GM18909 (cell line): ENCODE data around the gene CLN5.

ENCODE experiments used
- ATAC-seq: cut with Tn5 transposase; IDR thresholded peaks from one replicate; pipeline ENCODE4 v1.9.1; 2021; ENCODE audit warnings: mild to moderate bottlenecking; ENCODE audit not compliant: unreplicated experiment, poor library complexity

The CLN5 gene

DNA sequence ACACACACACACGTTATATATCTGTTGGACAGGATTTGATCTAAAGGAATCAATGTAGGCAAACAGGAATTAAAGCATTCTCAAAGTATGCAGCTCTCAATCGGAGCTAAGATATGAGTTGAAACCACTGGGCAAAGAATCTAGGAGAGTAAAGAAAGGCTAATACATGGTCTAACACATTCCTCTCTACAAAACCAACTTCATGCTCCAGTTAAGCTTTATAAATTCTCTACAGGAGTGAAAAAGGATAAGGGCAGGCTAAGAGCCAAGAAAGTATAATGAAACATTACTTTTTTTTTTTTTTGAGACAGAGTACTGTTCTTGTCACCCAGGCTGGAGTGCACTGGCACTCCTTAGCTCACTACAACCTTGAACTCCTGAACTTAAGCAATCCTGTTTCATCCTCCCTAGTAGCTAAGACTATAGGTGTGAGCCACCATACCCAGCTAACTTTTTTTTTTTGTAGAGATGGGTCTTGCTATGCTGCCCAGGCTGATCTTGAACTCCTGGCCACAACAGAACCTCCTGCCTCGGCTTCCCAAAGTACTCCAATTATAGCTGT lies 24.5 kb downstream of the CLN5 start:
- ATAC-seq = no peak

DNA sequence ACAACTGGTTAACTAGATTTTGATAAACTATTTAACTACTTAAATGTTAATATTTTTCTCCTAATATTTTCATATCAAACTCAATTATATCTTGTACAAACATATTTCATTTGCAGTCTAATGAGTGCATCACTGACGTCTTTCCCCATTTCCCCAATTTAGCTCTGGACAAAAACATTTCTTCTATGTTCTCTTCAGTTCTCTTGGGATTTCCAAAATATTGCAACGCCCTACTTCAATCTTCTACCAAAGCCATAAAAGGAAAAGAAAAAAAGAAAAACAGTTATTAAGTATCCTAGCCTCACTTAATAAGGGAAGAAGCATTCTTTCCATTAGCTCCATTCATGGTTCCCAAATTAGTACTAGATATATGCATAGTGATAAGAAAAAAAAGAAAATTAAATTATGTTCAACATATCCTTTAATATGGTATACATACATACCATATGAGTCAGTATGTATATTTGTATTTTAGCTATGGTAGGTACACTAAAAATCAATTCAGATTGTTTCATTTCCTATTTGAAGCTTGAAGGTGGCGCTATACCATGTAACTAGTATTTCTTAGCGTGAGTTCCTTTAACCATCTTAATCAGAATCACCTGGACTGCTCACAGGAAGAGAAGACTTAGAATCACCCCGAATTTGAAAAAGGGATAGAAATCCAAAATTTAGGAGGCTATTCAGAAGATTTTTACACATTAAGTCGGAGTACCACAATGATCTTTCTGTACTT lies 25.2 kb downstream of the CLN5 start:
- no peak for ATAC-seq

GRCh38 chr13:77019756-77020155 lies 27.9 kb downstream of the CLN5 start:
- ATAC-seq = no peak

- no peak for ATAC-seq
These were observed 30.5 kb downstream of the CLN5 start for GRCh38 chr13:77022341-77022740.

- peak; percentile 63 for ATAC-seq
These were observed 34.5 kb downstream of the CLN5 start for GRCh38 chr13:77026255-77026860.

GRCh38 chr13:77026861-77027621 lies 35.2 kb downstream of the CLN5 start, which contains the start of gene FBXL3:
TSS of gene FBXL3 (minus strand) at chr13:77027159. CDS start at chr13:77021860, 5,299 bp downstream.
- peak; percentile 60 for ATAC-seq

- ATAC-seq = no peak
These were observed 36.3 kb downstream of the CLN5 start for GRCh38 chr13:77028202-77028601.

GRCh38 chr13:77029436-77029835 lies 37.6 kb downstream of the CLN5 start:
- no peak for ATAC-seq

GRCh38 chr13:77031656-77032243 lies 39.9 kb downstream of the CLN5 start:
- ATAC-seq = no peak

DNA sequence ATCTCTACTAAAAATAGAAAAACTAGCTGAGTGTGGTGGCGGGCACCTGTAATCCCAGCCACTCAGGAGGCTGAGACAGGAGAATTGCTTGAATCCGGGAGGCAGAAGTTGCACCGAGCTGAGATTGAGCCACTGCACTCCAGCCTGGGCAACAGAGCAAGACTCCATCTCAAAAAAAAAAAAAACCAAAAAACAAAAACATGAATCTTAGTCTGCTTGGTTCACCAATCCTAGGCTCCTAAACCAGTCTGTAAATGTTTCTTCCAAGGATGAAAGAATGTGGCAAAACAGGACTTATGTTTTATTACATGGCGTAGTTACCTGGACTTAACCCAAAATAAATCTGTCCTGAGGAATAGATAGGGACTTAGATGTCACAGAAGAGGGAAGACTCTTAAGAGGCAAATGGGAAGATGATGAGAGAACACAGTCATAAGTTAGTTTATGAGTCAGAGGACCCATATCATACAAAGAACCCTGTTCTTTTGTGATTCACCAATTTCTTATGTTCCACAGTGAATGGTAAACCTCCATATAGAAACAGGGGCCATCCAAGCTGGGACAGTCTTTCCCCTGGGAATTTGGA lies 41.9 kb downstream of the CLN5 start:
- ATAC-seq = no peak

GRCh38 chr13:77034881-77035280 lies 43.0 kb downstream of the CLN5 start:
- no peak for ATAC-seq

DNA sequence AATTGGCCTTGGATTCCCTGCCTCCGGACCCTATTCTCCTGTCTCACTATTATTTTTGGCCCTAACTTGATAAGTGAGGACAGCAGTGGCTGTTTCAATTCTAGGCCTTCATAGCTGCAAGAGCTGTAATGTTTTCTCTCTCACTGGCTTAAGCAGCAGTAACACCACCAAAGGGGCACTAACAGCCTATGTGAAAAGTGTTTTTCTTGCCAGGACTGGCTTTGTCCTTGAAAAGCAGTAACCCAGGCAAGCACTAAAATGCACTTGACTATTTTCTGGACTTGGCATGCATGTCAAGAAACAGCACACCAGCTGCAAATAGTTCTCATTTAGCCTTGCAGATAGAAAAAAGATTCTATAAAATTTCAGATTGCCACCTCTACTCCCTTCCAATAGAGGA lies 44.4 kb downstream of the CLN5 start:
- no peak for ATAC-seq

- ATAC-seq = no peak
These were observed 47.1 kb downstream of the CLN5 start for GRCh38 chr13:77038907-77039480.

DNA sequence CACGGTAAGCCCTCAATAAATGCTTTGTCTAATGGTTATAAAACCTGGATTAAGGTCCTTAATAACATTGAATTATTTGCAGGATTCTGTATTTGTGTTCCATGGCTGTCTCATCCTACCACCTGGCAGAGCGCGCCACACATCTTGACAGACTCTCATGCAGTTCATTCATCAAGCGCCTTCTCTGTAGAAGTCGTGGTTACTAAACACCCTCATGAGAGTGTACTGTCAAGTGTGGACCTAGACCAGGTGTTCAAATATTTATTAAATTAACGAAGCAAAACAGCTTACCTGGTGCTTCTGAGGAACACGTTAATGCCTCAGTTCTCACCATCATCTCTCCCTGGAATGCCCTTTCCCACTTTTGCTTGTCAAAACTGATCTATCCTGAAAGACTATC lies 48.2 kb downstream of the CLN5 start:
- ATAC-seq = no peak

DNA sequence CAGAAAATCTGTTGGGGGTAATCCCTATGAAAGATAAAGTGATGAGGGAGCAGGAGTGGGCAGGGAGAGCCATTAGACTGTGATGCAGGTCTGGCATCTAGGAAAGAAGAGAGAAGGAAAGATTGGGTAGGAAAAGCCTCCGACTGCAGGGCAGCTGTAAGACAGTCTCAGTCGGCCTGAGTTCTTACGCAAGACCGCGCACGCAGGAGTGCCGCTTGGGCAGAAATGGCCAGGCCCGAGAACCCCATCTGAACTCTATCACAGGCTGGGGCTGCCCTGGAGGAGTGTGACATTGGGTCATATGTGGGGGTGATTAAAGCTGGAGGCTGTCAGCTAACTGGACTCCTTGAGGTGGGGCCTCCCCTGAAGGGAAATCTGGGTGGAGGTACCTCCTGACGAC lies 49.0 kb downstream of the CLN5 start:
- ATAC-seq = no peak

- no peak for ATAC-seq
These were observed 50.8 kb downstream of the CLN5 start for GRCh38 chr13:77042566-77043177.

GRCh38 chr13:77047649-77048343 lies 55.9 kb downstream of the CLN5 start:
- no peak for ATAC-seq

GRCh38 chr13:77048681-77049080 lies 56.8 kb downstream of the CLN5 start:
- no peak for ATAC-seq

GRCh38 chr13:77053192-77053591 lies 61.3 kb downstream of the CLN5 start:
- ATAC-seq = no peak
